ENCODE results near the gene NPHP4. TPM values are rescaled to one million over a fixed set of nuclear protein-coding genes. Genes with fewer than 3 reads are reported as not detected.

The NPHP4 gene
- total RNA-seq, 6 experiments from 2014 or later, result 1.5 to 6.0 (median 2.0) TPM

GRCh38 chr1:5907966-5908365, 84.3 kb downstream of the NPHP4 start:
- TF ChIP-seq POLR2A (IDR thresholded peaks at IDR 0.05), result no peak
- TF ChIP-seq CTCF (IDR thresholded peaks at IDR 0.05), result no peak
- DNase-seq (peak in 1 of 3 donors; percentile 23), ATAC-seq (no peak)
- Histone ChIP-seq H3K9me3 (no peaks in the 10 kb centered on the region), H3K4me3 (no peak overlapping the region), H3K27me3 (no peaks in the 10 kb centered on the region), H3K27ac (no peak overlapping the region), H3K36me3 (no peaks in the 10 kb centered on the region), H3K4me1 (no peaks in the 10 kb centered on the region)
- intact Hi-C loops (cut with DNase I), result no loop called here
- WGBS (ENCODE audit: insufficient coverage, low coverage, low lambda C conversion rate, missing lambda C conversion rate), result 88% methylated on average over 4 of the region's 8 CpGs

GRCh38 chr1:5907386-5907785, 84.8 kb downstream of the NPHP4 start:
- Histone ChIP-seq H3K27ac (no peak overlapping the region), H3K4me1 (no peaks in the 10 kb centered on the region), H3K4me3 (no peak overlapping the region), H3K27me3 (no peaks in the 10 kb centered on the region), H3K36me3 (no peaks in the 10 kb centered on the region), H3K9me3 (no peaks in the 10 kb centered on the region)
- WGBS (ENCODE audit: insufficient coverage, low coverage, low lambda C conversion rate, missing lambda C conversion rate), result 84% methylated on average over 2 of the region's 11 CpGs
- intact Hi-C loops (cut with DNase I), result no loop called here
- no peak for TF ChIP-seq POLR2A (IDR thresholded peaks at IDR 0.05)
- no peak for TF ChIP-seq CTCF (IDR thresholded peaks at IDR 0.05)
- DNase-seq (peak in 1 of 3 donors; percentile 31), ATAC-seq (no peak)

GRCh38 chr1:5906966-5907365, 85.3 kb downstream of the NPHP4 start:
- intact Hi-C loops (cut with DNase I), result no loop called here
- WGBS (ENCODE audit: insufficient coverage, low coverage, low lambda C conversion rate, missing lambda C conversion rate), result 73% methylated on average over 3 of the region's 12 CpGs

GRCh38 chr1:5906116-5906515, 86.1 kb downstream of the NPHP4 start:
- Histone ChIP-seq H3K36me3 (no peaks in the 10 kb centered on the region), H3K9me3 (no peaks in the 10 kb centered on the region), H3K27ac (no peak overlapping the region), H3K4me3 (no peak overlapping the region), H3K4me1 (no peaks in the 10 kb centered on the region), H3K27me3 (no peaks in the 10 kb centered on the region)
- TF ChIP-seq CTCF (IDR thresholded peaks at IDR 0.05), result no peak
- peak in 1 of 3 donors; percentile 15 for DNase-seq
- no peak for ATAC-seq
- intact Hi-C loops (cut with DNase I), result no loop called here
- WGBS (ENCODE audit: insufficient coverage, low coverage, low lambda C conversion rate, missing lambda C conversion rate), result 100% methylated on average over 4 of the region's 6 CpGs

More at GRCh38 chr1:5906966-5907365, 85.3 kb downstream of the NPHP4 start:
- Histone ChIP-seq H3K9me3 (no peaks in the 10 kb centered on the region), H3K27me3 (no peaks in the 10 kb centered on the region), H3K36me3 (no peaks in the 10 kb centered on the region), H3K4me1 (no peaks in the 10 kb centered on the region), H3K27ac (no peak overlapping the region), H3K4me3 (no peak overlapping the region)
- no peak for ATAC-seq
- TF ChIP-seq CTCF (IDR thresholded peaks at IDR 0.05), result no peak
- TF ChIP-seq POLR2A (IDR thresholded peaks at IDR 0.05), result no peak
- DNase-seq, result peak in 1 of 3 donors; percentile 39

- intact Hi-C loops (cut with DNase I), result no loop called here
- ATAC-seq (no peak), DNase-seq (peak in 1 of 3 donors; percentile 35)
- Histone ChIP-seq H3K27me3 (no peaks in the 10 kb centered on the region), H3K27ac (no peak overlapping the region), H3K36me3 (no peaks in the 10 kb centered on the region), H3K4me3 (no peak overlapping the region), H3K9me3 (no peaks in the 10 kb centered on the region), H3K4me1 (no peaks in the 10 kb centered on the region)
- no CpG with 5 or more reads among the region's 12 CpGs for WGBS (ENCODE audit: insufficient coverage, low coverage, low lambda C conversion rate, missing lambda C conversion rate)
- TF ChIP-seq POLR2A (IDR thresholded peaks at IDR 0.05) (no peak), CTCF (IDR thresholded peaks at IDR 0.05) (no peak)
Measured at GRCh38 chr1:5905436-5905835, 86.8 kb downstream of the NPHP4 start.

Measured in right lobe of liver (tissue), 6 donors.